GM21447 (cell line): Measurements from ENCODE around the gene B4GALT1.
A peak's percentile ranks its signal among the peaks of the same experiment; 100 is the strongest.

ENCODE experiments used
- ATAC-seq: cut with Tn5 transposase; IDR thresholded peaks from one replicate; pipeline ENCODE4 v1.9.1; 2021; ENCODE audit not compliant: unreplicated experiment

The B4GALT1 gene

GRCh38 chr9:33125871-33126823 is 41.0 kb downstream of the B4GALT1 start:
- no peak for ATAC-seq

GRCh38 chr9:33125461-33125860 is 41.7 kb downstream of the B4GALT1 start:
- no peak for ATAC-seq

- peak; percentile 58 for ATAC-seq
Measured at GRCh38 chr9:33124751-33125381, 42.3 kb downstream of the B4GALT1 start.

GRCh38 chr9:33124046-33124445 is 43.1 kb downstream of the B4GALT1 start:
- no peak for ATAC-seq

- ATAC-seq = no peak
Measured at GRCh38 chr9:33123407-33124031, 43.6 kb downstream of the B4GALT1 start.

GRCh38 chr9:33120620-33121019 is 46.5 kb downstream of the B4GALT1 start:
- ATAC-seq = no peak

- ATAC-seq = no peak
Measured at GRCh38 chr9:33117796-33118195, 49.3 kb downstream of the B4GALT1 start.

GRCh38 chr9:33117306-33117705 is 49.8 kb downstream of the B4GALT1 start:
- ATAC-seq = no peak

GRCh38 chr9:33116860-33117259 is 50.3 kb downstream of the B4GALT1 start:
- no peak for ATAC-seq

GRCh38 chr9:33114746-33115145 is 52.4 kb downstream of the B4GALT1 start:
- ATAC-seq = no peak

- no peak for ATAC-seq
Measured at GRCh38 chr9:33113799-33114547, 53.2 kb downstream of the B4GALT1 start.

- no peak for ATAC-seq
Measured at GRCh38 chr9:33112094-33112493, 55.0 kb downstream of the B4GALT1 start.

GRCh38 chr9:33111631-33112030 is 55.5 kb downstream of the B4GALT1 start:
- no peak for ATAC-seq

- no peak for ATAC-seq
Measured at GRCh38 chr9:33110686-33111085, 56.5 kb downstream of the B4GALT1 start.

GRCh38 chr9:33109850-33110595 is 57.1 kb downstream of the B4GALT1 start:
- no peak for ATAC-seq

- no peak for ATAC-seq
Measured at GRCh38 chr9:33109097-33109496, 58.0 kb downstream of the B4GALT1 start.

GRCh38 chr9:33108472-33108871 is 58.7 kb downstream of the B4GALT1 start:
- no peak for ATAC-seq

- ATAC-seq = no peak
Measured at GRCh38 chr9:33107762-33108161, 59.4 kb downstream of the B4GALT1 start.

- ATAC-seq = no peak
Measured at GRCh38 chr9:33106827-33107621, 60.1 kb downstream of the B4GALT1 start.

GRCh38 chr9:33106372-33106771 is 60.8 kb downstream of the B4GALT1 start:
- ATAC-seq = no peak
